ENCODE measurements around the gene MTUS2. TPM values are rescaled to one million over a fixed set of nuclear protein-coding genes. Genes with fewer than 3 reads are reported as not detected.

Gene MTUS2
- total RNA-seq, 4 donors from 2014 or later, result 0.20 to 1.6 (median 0.25) TPM; not detected in 1

DNA sequence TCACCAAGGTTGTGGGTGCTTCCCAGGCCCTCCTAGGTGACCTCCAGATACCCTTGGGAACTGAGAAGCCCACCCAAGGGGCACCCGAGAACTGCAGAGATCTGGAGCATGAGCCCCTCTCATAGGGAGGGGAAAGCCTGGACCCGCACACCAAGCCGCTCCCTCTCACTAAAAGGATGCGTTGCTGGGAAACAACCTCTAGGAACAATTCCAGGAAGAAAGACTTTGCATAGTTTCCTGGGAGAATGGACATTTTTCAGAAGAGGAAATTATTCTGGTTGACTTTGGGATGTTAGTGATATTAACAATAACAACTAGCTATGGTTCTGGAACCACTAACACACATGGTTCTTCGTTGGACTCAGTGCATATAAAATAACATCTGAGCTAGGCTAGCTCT, 710.8 kb downstream of the MTUS2 start:
- no peak overlapping the region for H3K27ac ChIP-seq
- no peak overlapping the region for H3K4me3 ChIP-seq
- no peaks in the 10 kb centered on the region for H3K9me3 ChIP-seq
- no peak for DNase-seq
- ATAC-seq, result no peak
- no peaks in the 10 kb centered on the region for H3K27me3 ChIP-seq
- intact Hi-C loops (cut with DNase I; ENCODE audit: low total_unique reads), result no loop called here
- TF ChIP-seq, protein P1, sequence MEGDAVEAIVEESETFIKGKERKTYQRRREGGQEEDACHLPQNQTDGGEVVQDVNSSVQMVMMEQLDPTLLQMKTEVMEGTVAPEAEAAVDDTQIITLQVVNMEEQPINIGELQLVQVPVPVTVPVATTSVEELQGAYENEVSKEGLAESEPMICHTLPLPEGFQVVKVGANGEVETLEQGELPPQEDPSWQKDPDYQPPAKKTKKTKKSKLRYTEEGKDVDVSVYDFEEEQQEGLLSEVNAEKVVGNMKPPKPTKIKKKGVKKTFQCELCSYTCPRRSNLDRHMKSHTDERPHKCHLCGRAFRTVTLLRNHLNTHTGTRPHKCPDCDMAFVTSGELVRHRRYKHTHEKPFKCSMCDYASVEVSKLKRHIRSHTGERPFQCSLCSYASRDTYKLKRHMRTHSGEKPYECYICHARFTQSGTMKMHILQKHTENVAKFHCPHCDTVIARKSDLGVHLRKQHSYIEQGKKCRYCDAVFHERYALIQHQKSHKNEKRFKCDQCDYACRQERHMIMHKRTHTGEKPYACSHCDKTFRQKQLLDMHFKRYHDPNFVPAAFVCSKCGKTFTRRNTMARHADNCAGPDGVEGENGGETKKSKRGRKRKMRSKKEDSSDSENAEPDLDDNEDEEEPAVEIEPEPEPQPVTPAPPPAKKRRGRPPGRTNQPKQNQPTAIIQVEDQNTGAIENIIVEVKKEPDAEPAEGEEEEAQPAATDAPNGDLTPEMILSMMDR (IDR thresholded peaks at IDR 0.05 in 4 of 5, conservative IDR thresholded peaks at IDR 0.05 in 1 of 5), result no peak
- TF ChIP-seq POLR2A (IDR thresholded peaks at IDR 0.05), result no peak
- no peaks in the 10 kb centered on the region for H3K4me1 ChIP-seq
- in situ Hi-C loops (cut with MboI; ENCODE audit: low sequenced_read_pairs in 4 of 4), result no loop called here
- no peaks in the 10 kb centered on the region for H3K36me3 ChIP-seq

DNA sequence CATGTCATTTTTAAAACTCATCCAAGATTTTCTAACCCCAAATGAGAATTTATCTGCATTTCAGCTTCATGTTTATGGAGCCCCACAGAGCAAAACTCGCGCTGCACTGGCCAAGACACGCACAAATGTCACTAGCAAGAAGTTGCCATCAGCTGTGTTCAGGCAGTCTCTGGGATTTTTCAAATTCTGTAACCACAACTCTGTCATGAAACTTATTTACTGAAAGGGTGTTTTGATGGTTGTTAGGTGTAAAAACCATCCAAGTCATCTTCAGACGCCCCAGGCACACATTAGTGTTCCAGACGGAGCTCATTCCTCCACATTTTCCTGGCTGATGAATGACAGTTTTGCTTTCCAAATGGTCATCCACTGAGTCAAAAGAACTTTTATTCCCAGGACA, 712.0 kb downstream of the MTUS2 start:
- no peak for DNase-seq
- intact Hi-C loops (cut with DNase I; ENCODE audit: low total_unique reads) (no loop called here), in situ Hi-C loops (cut with MboI; ENCODE audit: low sequenced_read_pairs in 4 of 4) (no loop called here)
- no peaks in the 10 kb centered on the region for H3K4me1 ChIP-seq
- H3K9me3 ChIP-seq, result no peaks in the 10 kb centered on the region
- no peak overlapping the region for H3K27ac ChIP-seq
- TF ChIP-seq POLR2A (IDR thresholded peaks at IDR 0.05), result no peak
- TF ChIP-seq, protein P1 (IDR thresholded peaks at IDR 0.05 in 4 of 5, conservative IDR thresholded peaks at IDR 0.05 in 1 of 5), result no peak
- H3K36me3 ChIP-seq, result no peaks in the 10 kb centered on the region
- H3K27me3 ChIP-seq, result no peaks in the 10 kb centered on the region
- no peak overlapping the region for H3K4me3 ChIP-seq
- no peak for ATAC-seq

DNA sequence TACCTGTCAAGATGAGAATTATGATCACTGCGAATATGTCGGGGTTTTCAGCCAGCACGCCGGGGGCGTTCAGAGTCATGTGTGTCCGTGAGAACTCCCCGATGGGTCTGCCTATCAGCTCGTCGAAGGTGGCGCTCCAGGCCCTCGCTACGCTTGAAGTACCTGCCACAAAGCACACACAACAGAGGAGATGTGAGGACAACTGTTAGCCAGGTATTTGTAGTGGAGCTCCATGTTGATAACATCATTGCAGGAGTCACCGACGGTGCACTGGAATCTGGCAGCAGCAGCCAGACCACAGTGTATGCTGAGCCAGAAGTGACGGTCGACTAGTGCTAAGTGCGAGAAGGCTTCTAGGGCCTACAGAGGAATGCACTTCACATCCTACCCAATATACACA, 712.7 kb downstream of the MTUS2 start:
- Histone ChIP-seq H3K9me3 (no peaks in the 10 kb centered on the region), H3K4me3 (no peak overlapping the region), H3K4me1 (no peaks in the 10 kb centered on the region), H3K27ac (no peak overlapping the region), H3K36me3 (no peaks in the 10 kb centered on the region), H3K27me3 (no peaks in the 10 kb centered on the region)
- in situ Hi-C loops (cut with MboI; ENCODE audit: low sequenced_read_pairs in 4 of 4) (no loop called here), intact Hi-C loops (cut with DNase I; ENCODE audit: low total_unique reads) (no loop called here)
- DNase-seq (no peak), ATAC-seq (no peak)
- TF ChIP-seq, protein P1 (IDR thresholded peaks at IDR 0.05 in 4 of 5, conservative IDR thresholded peaks at IDR 0.05 in 1 of 5), result no peak
- no peak for TF ChIP-seq POLR2A (IDR thresholded peaks at IDR 0.05)

DNA sequence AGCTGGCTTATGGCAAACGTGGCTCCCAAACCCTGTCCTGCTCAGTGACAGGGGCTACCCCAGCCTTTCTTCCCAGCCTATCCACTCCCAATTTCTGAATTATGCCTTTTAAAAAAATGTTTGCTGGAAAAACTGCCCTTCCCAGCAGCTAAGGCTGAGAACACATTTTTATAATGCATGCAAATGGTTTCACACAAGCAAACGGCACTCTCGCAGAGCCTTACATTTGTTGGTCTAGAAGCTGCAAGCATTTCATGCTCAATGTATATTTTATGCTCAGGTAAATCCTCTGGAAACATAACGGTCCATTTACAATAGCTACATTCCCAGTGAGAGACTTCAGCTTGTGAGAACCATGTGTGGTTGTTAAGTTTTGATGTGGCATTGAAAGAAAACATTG, 713.9 kb downstream of the MTUS2 start:
- H3K4me3 ChIP-seq, result no peak overlapping the region
- no peak for ATAC-seq
- DNase-seq, result no peak
- intact Hi-C loops (cut with DNase I; ENCODE audit: low total_unique reads) (no loop called here), in situ Hi-C loops (cut with MboI; ENCODE audit: low sequenced_read_pairs in 4 of 4) (no loop called here)
- no peaks in the 10 kb centered on the region for H3K27me3 ChIP-seq
- no peaks in the 10 kb centered on the region for H3K36me3 ChIP-seq
- H3K9me3 ChIP-seq, result no peaks in the 10 kb centered on the region
- H3K27ac ChIP-seq, result no peak overlapping the region
- TF ChIP-seq POLR2A (IDR thresholded peaks at IDR 0.05), result no peak
- TF ChIP-seq, protein P1 (IDR thresholded peaks at IDR 0.05 in 4 of 5, conservative IDR thresholded peaks at IDR 0.05 in 1 of 5), result no peak
- H3K4me1 ChIP-seq, result no peaks in the 10 kb centered on the region

Data from gastrocnemius medialis (tissue), 4 donors.